ENCODE results near the gene SLC23A2.
"Not testable (repeated sequence)": the region's sequence is repeated elsewhere in the genome, so short reads cannot be mapped to it uniquely, and the experiment has no call there.

The SLC23A2 gene

GRCh38 chr20:5013682-5014447 lies 12.6 kb upstream of the SLC23A2 start:
- no peak for DNase-seq (ENCODE audit: low read depth in 1 of 2, low spot score in 1 of 2)

DNA sequence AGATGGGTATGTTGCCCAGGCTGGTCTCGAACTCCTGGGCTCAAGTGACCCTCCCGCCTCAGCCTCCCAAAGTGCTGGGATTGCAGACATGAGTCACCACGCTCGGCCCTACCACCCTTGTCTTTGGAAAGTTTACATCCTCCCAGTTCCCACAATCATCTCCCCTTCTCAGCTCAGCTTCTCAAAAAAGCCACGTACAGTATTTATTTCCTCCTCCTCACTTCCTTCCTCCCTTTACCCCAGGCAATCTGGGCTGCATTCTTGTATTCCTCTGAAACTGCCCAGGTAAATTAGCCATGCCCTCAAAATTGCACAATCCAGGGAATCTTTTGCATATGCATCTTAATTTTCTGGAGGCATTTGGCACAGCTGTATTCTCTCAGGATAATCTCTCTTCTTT lies 7.4 kb upstream of the SLC23A2 start:
- no peak for DNase-seq (ENCODE audit: low read depth in 1 of 2, low spot score in 1 of 2)

GRCh38 chr20:5005326-5005725 lies 4.0 kb upstream of the SLC23A2 start:
- no peak for DNase-seq (ENCODE audit: low read depth in 1 of 2, low spot score in 1 of 2)

DNA sequence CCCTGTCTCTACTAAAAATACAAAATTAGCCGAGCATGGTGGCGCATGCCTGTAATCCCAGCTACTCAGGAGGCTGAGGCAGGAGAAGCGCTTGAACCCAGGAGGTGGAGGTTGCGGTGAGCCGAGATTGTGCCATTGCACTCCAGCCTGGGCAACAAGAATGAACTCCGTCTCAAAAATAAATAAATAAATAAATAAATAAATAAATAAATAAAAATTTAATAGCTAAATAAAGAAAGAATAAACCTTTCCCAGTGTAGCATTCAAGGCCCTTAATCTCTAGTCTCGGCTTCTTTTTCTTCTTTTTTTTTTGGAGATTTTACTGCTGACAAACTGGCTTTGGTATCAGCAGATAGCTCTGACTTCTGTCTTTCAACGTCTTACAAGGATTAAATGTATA lies 3.5 kb upstream of the SLC23A2 start:
- not testable (repeated sequence) for DNase-seq (ENCODE audit: low read depth in 1 of 2, low spot score in 1 of 2)

- DNase-seq (ENCODE audit: low read depth in 1 of 2, low spot score in 1 of 2) = no peak
Measured at GRCh38 chr20:5003626-5004025, 2.3 kb upstream of the SLC23A2 start.

DNA sequence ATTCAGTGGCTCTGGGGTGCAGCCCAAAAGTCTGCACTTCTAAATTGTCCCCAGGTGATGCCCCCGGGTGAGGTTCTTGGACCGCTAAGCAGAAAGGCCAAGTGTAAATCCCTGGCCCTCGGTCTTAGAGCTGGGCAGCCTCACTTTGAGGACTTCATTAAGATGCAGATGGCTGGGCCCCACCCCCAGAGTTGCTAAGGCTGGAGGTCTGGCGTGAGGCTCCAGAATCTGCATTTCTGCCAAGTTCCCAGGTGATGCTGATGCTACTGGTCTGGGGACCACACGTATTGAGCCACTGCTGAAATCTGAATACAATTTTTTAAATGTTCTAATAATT lies 735 bp upstream of the SLC23A2 start:
- DNase-seq (ENCODE audit: low read depth in 1 of 2, low spot score in 1 of 2) = no peak

DNA sequence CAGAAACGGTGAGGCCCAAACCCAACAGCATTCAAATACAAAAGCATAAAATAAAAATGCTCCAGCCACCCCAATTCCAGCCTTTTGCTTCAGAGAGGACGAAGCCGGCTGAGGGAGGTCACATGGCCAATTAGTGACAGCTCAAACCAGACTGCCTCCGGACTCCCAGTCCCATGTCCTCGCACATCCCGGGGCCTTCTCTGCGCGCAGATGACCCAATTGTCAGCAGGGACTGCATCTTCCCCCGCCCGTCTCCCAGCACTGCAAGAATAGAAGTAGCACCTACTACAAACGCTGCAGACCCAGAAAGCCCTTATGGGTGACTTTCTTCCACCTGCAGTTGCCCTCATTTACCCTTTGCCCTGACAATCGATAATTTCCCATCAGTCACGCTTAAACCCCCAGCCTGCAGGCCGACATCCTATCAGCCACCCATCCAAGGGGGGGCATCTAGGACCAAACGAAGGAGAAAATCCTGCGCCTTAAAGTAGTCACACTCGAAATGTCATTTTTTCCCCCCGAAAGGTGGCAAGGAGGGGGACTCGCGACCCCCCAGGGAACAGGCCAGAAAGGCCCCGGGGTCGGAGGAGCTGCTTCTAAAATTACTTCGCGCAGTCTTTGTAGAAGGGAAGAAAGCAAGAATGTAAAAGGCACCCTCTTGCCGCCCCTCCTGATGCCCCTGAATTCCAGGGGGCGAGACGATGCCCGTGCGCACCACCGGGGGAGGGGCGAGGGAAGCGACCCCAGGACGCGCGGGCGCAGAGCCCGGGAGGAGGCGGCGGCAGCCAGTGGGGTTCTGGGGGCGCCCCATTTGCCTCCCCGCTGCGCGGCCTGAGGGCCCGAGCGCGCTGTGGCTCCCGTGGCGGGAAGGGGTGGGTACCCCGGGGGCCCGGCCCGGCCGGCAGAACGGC lies 792 bp downstream of the SLC23A2 start:
- no peak for DNase-seq (ENCODE audit: low read depth in 1 of 2, low spot score in 1 of 2)

GRCh38 chr20:4999788-5000187 lies 1.5 kb downstream of the SLC23A2 start:
- DNase-seq (ENCODE audit: low read depth in 1 of 2, low spot score in 1 of 2) = no peak

DNA sequence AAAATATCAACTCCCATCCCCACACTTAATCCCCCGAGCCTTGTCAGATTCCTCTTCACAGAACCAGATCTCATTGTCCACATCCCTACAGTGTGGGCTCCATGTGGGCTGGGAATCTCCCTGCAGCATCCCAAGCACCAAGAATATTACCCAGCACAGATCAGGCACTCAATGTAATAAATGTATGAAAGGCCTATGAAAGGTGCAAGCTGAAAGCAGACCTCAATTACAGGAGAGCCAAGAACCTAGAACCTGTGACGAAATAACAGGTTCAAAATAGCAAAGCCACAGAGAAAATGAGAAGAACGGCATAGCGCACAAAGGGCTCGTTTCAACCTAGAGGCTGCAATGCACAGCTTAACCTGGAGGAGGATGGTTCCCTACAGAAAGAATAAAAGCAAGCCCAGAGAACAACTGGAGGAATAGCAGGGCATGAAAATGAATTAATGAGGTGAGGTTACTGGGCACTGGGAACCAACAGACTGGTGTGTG lies 3.1 kb downstream of the SLC23A2 start:
- no peak for DNase-seq (ENCODE audit: low read depth in 1 of 2, low spot score in 1 of 2)

DNA sequence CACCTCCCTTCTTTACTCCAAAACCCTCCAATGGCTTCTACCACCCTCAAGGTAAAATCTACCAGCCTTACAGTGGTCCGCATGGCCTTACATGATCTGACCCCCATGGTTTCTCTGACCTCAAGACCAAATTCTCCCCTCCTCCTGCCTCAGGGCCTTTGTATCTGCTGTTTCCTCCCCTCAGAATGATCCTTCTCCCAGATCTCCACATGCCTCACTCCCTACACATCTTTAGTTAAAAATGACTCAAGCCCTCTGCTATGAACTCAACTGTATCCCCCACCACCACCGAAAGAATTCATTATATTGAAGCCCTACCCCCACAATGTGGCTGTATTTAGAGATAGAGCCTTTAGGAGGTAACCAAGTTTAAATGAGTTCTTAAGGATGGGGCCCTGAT lies 4.1 kb downstream of the SLC23A2 start:
- no peak for DNase-seq (ENCODE audit: low read depth in 1 of 2, low spot score in 1 of 2)

- no peak for DNase-seq (ENCODE audit: low read depth in 1 of 2, low spot score in 1 of 2)
Measured at GRCh38 chr20:4989570-4989969, 11.7 kb downstream of the SLC23A2 start.

DNA sequence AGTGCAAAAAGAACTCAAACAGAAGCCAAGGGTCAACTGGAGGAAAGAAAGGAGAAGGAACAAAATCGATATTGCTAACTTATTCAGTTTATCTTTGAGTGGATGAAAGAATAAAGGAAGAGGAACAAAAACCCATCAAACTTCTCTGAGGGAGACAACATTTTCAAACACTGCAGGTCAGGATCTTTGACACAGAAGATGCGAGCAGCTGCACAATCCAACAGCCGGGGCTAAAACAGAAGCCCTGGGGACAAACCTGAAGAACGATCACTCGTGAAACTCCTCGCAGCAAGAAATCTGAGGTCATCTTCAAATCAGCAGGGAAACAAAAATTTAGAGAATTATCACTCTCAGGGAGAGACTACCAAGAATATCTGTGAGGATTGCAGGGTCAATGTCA lies 14.2 kb downstream of the SLC23A2 start:
- DNase-seq (ENCODE audit: low read depth in 1 of 2, low spot score in 1 of 2) = no peak

DNA sequence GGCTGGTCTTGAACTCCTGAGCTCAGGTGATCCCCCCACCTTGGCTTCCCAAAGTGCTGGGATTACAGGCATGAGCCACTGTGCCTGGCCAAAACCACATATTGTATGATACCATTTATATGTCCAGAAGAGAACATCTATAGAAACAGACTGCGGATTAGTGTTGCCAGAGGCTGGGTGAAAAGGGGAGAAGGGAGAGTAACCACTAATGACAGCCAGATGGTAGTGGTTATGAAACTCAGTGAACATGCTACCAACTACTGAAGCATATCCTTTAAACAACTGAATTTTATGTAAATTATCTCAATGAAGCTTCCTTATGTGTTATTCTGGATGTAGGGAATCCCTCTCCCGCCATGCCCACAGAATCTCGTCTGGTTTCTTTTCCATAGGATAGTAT lies 15.7 kb downstream of the SLC23A2 start:
- no peak for DNase-seq (ENCODE audit: low read depth in 1 of 2, low spot score in 1 of 2)

DNA sequence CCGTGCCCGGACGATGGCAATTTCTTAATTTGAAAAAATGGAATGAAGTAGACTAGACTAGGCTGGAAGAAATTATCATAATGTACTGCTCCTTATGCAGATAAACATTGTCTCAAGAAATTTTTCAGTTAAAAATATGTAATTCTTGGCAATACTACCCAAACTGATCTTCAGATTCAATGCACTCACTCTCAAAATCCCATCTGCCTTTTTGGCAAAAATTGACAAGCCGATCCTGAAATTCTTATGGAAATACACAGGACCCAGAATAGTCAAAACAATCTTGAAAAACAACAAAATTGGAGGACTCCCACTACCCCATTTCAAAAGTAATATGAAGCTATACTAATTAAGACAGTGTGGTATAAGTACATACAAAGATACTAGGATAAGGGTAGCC lies 19.0 kb downstream of the SLC23A2 start:
- DNase-seq (ENCODE audit: low read depth in 1 of 2, low spot score in 1 of 2) = no peak

DNA sequence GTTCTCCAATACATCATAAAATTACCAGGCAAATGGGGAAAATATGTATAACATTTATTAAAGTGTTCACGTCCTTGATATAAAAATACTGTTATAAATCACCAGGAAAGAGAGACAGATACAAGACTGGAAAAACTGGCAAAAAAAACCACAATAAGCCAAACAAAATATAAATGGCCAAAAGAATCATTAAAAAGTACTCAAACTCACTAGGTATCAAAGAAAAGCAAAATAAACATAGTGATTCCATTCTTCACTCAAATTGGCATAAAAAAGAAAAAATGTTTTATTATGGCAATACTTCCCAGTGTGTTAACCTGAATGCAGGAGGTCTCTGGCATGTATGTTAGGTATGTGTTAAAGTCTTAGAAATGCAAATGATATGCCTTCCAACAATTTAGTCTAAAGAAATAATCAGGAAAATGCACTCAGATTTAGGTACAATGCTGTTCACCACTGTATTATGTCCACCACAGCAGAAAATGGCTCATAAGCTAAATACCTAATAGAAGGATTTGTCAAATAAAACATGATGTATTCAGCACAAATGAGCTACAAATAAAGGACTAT lies 21.4 kb downstream of the SLC23A2 start:
- no peak for DNase-seq (ENCODE audit: low read depth in 1 of 2, low spot score in 1 of 2)

DNA sequence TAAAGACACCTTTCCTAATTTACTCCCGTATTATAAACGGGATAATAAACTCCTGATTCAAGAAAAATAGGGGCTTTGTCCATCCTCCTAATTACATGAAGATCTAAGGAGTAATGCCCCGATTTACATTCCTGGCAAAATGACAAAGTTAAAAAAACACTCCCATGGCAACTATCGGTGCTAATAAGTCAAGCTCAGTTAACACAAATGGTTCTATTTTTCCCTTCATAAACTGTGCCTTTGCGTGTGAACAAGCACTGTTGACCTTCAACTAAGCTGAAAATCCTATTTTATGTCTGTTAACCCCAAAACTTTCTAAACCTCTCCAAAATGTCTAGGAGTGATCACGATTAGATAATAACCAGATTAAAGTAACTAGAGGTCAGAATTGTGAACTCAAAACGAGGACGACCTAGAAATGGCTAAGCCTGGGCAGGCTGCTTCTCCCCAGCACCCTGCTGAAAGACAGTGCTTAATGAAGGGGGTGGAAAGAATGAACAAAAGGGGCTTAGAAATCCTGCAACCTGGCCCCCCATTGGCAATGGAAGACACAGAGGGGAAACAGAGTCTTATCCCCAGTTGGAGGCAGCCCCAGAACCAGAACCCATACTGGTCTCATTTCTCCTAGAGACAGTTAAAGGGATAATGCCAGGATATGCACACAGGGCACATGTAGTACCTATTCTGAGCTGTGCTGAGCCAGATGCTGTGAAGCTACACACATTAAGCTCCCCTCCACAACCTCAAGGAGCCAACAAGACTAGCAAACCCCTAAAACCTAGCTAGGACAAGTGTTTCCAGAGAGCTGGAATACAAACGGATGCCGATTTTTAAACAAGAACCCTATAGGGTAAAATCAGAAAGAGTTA lies 23.0 kb downstream of the SLC23A2 start:
- no peak for DNase-seq (ENCODE audit: low read depth in 1 of 2, low spot score in 1 of 2)

- DNase-seq (ENCODE audit: low read depth in 1 of 2, low spot score in 1 of 2) = not testable (repeated sequence)
Measured at GRCh38 chr20:4976014-4976413, 25.3 kb downstream of the SLC23A2 start.

GRCh38 chr20:4973330-4974097 lies 27.8 kb downstream of the SLC23A2 start:
- peak in 1 of 2 donors; percentile 3 for DNase-seq (ENCODE audit: low read depth in 1 of 2, low spot score in 1 of 2)

DNA sequence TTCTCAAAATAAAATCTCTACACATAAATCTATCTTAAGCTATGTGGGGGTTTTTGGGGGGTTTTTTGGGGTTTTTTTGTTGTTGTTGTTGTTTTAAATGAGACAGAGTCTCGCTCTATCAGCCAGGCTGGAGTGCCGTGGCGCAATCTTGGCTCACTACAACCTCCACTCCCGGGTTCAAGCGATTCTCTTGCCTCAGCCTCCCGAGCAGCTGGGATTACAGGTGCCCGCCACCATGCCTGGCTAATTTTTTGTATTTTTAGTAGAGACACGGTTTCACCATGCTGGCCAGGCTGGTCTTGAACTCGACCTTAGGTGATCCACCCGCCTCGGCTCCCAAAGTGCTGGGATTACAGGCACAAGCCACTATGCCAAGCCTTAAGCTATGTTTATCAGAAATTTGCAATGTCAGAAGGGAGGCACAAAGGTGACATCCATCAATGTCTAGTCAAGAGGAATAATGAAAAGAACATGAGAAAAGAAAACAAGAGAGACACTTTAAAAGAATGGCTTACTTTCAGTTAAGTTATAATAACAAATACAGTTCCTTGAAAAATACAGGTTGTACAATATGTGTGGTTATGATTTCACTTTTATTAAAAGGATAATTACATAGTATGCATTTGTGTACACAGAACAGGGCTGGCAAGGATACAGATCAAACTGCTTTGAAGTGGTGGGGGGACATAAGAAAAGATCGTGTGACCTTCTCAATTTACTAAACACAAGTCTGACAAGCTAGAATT lies 28.6 kb downstream of the SLC23A2 start:
- no peak for DNase-seq (ENCODE audit: low read depth in 1 of 2, low spot score in 1 of 2)

DNA sequence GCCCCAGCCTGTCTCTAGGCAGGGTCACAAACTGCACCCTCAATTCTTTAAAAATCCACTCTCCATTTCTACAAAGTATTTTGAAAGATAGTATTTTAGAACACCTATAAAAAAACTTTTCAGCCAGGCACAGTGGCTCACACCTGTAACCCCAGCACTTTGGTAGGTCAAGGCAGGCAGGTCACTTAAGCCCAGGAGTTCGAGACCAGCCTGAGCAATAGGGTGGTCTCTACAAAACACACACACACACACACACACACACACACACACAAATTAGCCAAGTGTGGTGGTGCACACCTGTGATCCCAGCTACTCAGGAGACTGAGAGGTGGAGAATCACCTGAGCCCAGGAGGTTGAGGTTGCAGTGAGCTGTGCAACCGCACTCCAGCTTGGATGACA lies 30.2 kb downstream of the SLC23A2 start:
- DNase-seq (ENCODE audit: low read depth in 1 of 2, low spot score in 1 of 2) = no peak
